HEK293 (cell line): ENCODE data around the gene CCNK.

Experiments
- CTCF ChIP-seq: fragments of 450-650 bp; formaldehyde crosslinking; IDR thresholded peaks from 2 replicates; pipeline ENCODE4 v1.5.1; 2016; ENCODE audit warnings: missing biosample characterization, missing genetic modification characterization
- SP2 ChIP-seq: fragments of 450-650 bp; formaldehyde crosslinking; IDR thresholded peaks from 2 replicates; pipeline ENCODE4 v1.5.1; 2016; ENCODE audit warnings: missing biosample characterization, missing genetic modification characterization
- TRIM28 ChIP-seq: IDR thresholded peaks from 2 replicates; pipeline ENCODE4 v1.6.1; 2011; ENCODE audit warnings: low read length, control low read depth, borderline replicate concordance
- TF ChIP-seq, protein P1 (sequence below): fragments of 450-650 bp; IDR thresholded peaks from 2 replicates; pipeline ENCODE4 v1.5.1; 2018; ENCODE audit warnings: missing biosample characterization, missing genetic modification characterization

DNA sequence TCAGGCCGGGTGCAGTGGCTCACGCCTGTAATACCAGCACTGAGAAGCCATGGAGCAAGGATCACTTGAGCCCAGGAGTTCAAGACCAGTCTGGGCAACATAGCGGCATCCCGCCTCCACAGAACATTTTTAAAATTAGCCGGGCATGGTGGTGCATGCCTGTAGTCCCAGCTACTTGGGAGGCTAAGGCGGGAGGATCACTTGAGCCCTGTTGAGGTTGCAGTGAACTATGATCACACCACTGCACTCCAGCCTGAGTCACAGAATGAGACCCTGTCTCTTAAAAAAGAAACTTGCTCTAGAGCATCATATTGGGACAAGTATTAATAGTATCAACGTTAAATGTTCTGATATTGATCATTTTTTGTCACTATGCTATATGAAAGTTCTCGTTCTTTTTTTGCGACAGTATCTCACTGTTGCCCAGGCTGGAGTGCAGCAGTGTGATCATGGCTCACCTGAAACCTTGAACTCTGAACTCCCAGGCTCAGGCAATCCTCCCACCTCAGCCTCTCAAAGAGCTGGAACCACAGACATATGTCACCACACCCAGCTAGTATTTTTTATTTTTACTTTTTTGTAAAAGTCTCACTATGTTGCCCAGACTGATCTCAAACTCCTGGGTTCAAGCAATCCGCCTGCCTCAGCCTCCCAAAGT lies 75.1 kb downstream of the CCNK start:
- TF ChIP-seq SP2 (tag by site-specific recombination) (no peak), CTCF (no peak), TRIM28 (no peak)
- TF ChIP-seq, protein P1, sequence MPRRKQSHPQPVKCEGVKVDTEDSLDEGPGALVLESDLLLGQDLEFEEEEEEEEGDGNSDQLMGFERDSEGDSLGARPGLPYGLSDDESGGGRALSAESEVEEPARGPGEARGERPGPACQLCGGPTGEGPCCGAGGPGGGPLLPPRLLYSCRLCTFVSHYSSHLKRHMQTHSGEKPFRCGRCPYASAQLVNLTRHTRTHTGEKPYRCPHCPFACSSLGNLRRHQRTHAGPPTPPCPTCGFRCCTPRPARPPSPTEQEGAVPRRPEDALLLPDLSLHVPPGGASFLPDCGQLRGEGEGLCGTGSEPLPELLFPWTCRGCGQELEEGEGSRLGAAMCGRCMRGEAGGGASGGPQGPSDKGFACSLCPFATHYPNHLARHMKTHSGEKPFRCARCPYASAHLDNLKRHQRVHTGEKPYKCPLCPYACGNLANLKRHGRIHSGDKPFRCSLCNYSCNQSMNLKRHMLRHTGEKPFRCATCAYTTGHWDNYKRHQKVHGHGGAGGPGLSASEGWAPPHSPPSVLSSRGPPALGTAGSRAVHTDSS = no peak
